GM23248 (cell line): ENCODE data around the gene EGLN1. TPM values are rescaled to one million over a fixed set of nuclear protein-coding genes. Genes with fewer than 3 reads are reported as not detected.
A peak's percentile ranks its signal among the peaks of the same experiment; 100 is the strongest.

ENCODE experiments used
- DNase-seq: peaks from one replicate; pipeline ENCODE4 v3.0.0-alpha.2; 2015
- H2AFZ ChIP-seq: fragments of 200-600 bp; sonication (generic); 2 replicates; pipeline ENCODE4 v1.6.1; 2016; ENCODE audit warnings: antibody characterized with exemption
- H3F3A ChIP-seq: fragments of 200-600 bp; sonication (generic); 2 replicates; pipeline ENCODE4 v1.6.1; 2016; ENCODE audit warnings: mild to moderate bottlenecking, antibody characterized with exemption, mixed run types; ENCODE audit not compliant: insufficient read depth
- H3K27ac ChIP-seq: fragments of 200-600 bp; sonication (generic); 2 replicates; pipeline ENCODE4 v1.5.1; 2016; ENCODE audit warnings: mild to moderate bottlenecking
- H3K27me3 ChIP-seq: fragments of 200-600 bp; sonication (generic); replicated peaks from 2 replicates; pipeline ENCODE4 v1.6.1; 2016; ENCODE audit warnings: mild to moderate bottlenecking; ENCODE audit not compliant: insufficient read depth
- H3K36me3 ChIP-seq: fragments of 200-600 bp; sonication (generic); 2 replicates; pipeline ENCODE4 v1.6.1; 2016; ENCODE audit warnings: low read depth, mild to moderate bottlenecking
- H3K4me1 ChIP-seq: fragments of 200-600 bp; sonication (generic); 2 replicates; pipeline ENCODE4 v1.6.1; 2016; ENCODE audit warnings: mild to moderate bottlenecking; ENCODE audit not compliant: insufficient read depth
- H3K4me2 ChIP-seq: fragments of 200-600 bp; sonication (generic); one replicate; pipeline ENCODE4 v1.6.1; 2016; ENCODE audit warnings: mild to moderate bottlenecking; ENCODE audit not compliant: unreplicated experiment
- H3K4me3 ChIP-seq: fragments of 200-600 bp; sonication (generic); 2 replicates; pipeline ENCODE4 v1.5.1; 2016; ENCODE audit warnings: mild to moderate bottlenecking
- H3K79me2 ChIP-seq: fragments of 200-600 bp; sonication (generic); 2 replicates; pipeline ENCODE4 v1.6.1; 2016; ENCODE audit warnings: mild to moderate bottlenecking; ENCODE audit not compliant: insufficient read depth
- H3K9ac ChIP-seq: fragments of 200-600 bp; sonication (generic); 2 replicates; pipeline ENCODE4 v1.6.1; 2016; ENCODE audit warnings: mild to moderate bottlenecking
- H3K9me2 ChIP-seq: fragments of 200-600 bp; sonication (generic); 2 replicates; pipeline ENCODE4 v1.6.1; 2016; ENCODE audit warnings: mixed run types, mild to moderate bottlenecking, moderate library complexity; ENCODE audit not compliant: insufficient read depth
- H3K9me3 ChIP-seq: fragments of 200-600 bp; sonication (generic); one replicate; pipeline ENCODE4 v1.6.1; 2017; ENCODE audit warnings: low read depth
- H4K20me1 ChIP-seq: fragments of 200-600 bp; sonication (generic); 2 replicates; pipeline ENCODE4 v1.6.0; 2016; ENCODE audit not compliant: insufficient read depth
- EZH2 ChIP-seq: fragments of 200-600 bp; sonication (generic); IDR thresholded peaks from 2 replicates; pipeline ENCODE4 v1.6.1; 2018; ENCODE audit warnings: antibody characterized with exemption, mild to moderate bottlenecking; ENCODE audit not compliant: insufficient read depth, poor library complexity, severe bottlenecking
- EZH2phosphoT487 ChIP-seq: fragments of 200-600 bp; sonication (generic); IDR thresholded peaks from 2 replicates; pipeline ENCODE4 v1.6.1; 2018; ENCODE audit warnings: antibody characterized with exemption, moderate library complexity, mild to moderate bottlenecking, low read depth; ENCODE audit not compliant: insufficient read depth
- WGBS, 2 experiments: methylation state at CpG; one replicate each; pipeline ENCODE4 v1.1.6; 2015 to 2017; ENCODE audit warnings: low lambda C conversion rate in 2 of 2, low coverage in 1 of 2; ENCODE audit errors: missing lambda C conversion rate in 2 of 2; 5-methylcytosine and 5-hydroxymethylcytosine counted together
- in situ Hi-C: fragments of 300-500 bp; cut with MboI; formaldehyde crosslinking; loops from 2 replicates; pipeline ENCODE4 v1.15.0; 2020
- polyA plus RNA-seq: library from polyadenylated mRNA; unstranded; fragments of >200 nt; fragmentation: Nextera tagmentation; extraction: Ambion mirVana; gene quantifications from 2 replicates; pipeline ENCODE4 v1.2.1, GENCODE V29; 2016
- total RNA-seq: library from RNA; depleted of rRNA; stranded (reverse); fragments of >200 nt; shearing (Covaris generic); gene quantifications from 2 replicates; pipeline ENCODE4 v1.2.3, GENCODE V29; 2014

EGLN1 gene
- total and polyA plus RNA-seq, 2 experiments from 2014 or later: 17.6 to 51.8 TPM

DNA sequence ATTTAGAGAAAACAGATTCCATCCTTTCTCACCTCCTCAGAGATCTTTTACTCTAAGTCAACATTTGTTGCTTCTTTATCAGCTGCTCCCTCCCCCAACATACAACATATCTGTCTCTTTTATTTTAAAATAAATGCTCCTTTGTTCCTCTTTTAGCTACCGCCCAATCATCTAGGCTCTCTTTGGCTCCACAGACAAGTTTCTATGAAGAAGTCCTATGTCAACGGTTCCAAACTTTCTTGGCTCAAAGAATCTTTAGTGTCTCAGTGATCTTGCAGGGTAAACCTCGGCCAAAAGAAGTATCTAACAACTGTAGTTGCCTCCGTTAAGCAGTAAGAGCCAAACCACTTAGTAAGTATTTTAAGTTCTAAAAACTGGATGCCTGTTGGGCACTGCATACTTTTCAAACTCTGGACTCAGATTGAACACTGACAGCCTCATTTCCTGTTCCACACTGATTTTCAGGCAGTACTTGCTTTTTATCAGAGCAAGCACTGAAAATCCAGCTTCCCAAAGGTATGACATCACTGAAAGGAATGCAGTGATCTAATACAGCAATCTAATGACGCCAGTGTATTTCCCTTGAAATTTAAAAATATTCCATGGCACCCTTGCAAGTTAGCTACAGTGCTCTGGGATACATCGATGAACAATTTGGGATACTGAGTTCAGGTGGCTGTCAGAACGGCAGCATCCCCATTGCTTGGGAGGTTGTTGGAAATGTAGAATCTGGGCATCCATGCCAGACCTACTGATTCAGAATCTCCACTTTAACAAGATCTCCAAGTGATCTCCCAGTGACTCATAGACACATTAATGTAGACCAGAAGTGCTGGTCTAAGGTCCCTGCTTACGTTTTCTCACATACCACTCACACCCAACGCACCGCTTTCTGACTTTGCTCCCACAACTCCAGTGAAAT, 26.8 kb downstream of the EGLN1 start:
- Histone ChIP-seq H3K27ac (peak overlapping the region; percentile 94), H2AFZ (peak overlapping the region; percentile 8), H3K9me2 (peaks cover 7% of the 10 kb centered on the region; the same call in 1 of the 2 replicates), H3K4me3 (peak overlapping the region; percentile 65), H3K4me2 (peak overlapping the region; percentile 76), H3K9me3 (no peaks in the 10 kb centered on the region), H3K79me2 (peaks cover 86% of the 10 kb centered on the region), H3F3A (peaks cover 58% of the 10 kb centered on the region), H3K36me3 (no peaks in the 10 kb centered on the region), H3K27me3 (no peaks in the 10 kb centered on the region), H3K4me1 (peaks cover 45% of the 10 kb centered on the region), H3K9ac (peak overlapping the region; percentile 74), H4K20me1 (no peaks in the 10 kb centered on the region; the same call in 1 of the 2 replicates)
- TF ChIP-seq EZH2 (no peak), EZH2phosphoT487 (no peak)
- 2 to 3% methylated on average over 10 of the region's 10 CpGs for WGBS, 2 experiments
- peak; percentile 98 for DNase-seq
- in situ Hi-C loops: no loop called here

DNA sequence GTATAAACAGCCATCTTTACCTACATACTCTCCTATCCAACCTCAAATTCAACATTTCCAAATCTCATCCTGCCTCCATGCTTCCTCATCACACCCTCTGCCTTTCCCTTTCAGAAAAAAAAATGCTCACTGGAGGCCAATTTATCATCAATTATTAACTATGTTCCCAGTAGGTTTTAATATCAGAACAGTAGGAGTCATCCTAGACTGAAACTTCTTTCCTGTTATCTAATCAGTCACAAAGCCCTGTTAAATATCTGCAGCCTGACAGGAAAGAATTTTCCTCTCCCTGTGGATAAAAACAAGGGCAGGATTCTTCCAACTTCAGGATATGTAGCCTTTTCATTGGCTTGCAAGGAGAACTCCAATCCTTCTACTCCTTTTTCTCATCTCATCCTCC, 28.4 kb downstream of the EGLN1 start:
- in situ Hi-C loops: no loop called here
- Histone ChIP-seq H3K4me1 (peaks cover 62% of the 10 kb centered on the region), H3K27me3 (no peaks in the 10 kb centered on the region), H3F3A (peaks cover 65% of the 10 kb centered on the region), H3K4me2 (no peak overlapping the region), H3K9ac (no peak overlapping the region), H3K9me2 (peaks cover 7% of the 10 kb centered on the region; the same call in 1 of the 2 replicates), H3K27ac (peak overlapping the region; percentile 31; the same call in 1 of the 2 replicates), H3K4me3 (no peak overlapping the region), H2AFZ (no peak overlapping the region), H3K36me3 (no peaks in the 10 kb centered on the region), H3K79me2 (peaks cover 86% of the 10 kb centered on the region), H3K9me3 (no peaks in the 10 kb centered on the region), H4K20me1 (no peaks in the 10 kb centered on the region; the same call in 1 of the 2 replicates)
- DNase-seq: no peak
- TF ChIP-seq EZH2 (no peak), EZH2phosphoT487 (no peak)

GRCh38 chr1:231392389-231393131, 29.5 kb downstream of the EGLN1 start:
- 47 to 71% methylated on average over 1 of the region's 1 CpG for whole genome bisulfite sequencing, 2 experiments
- peaks cover 86% of the 10 kb centered on the region for H3K79me2 ChIP-seq
- DNase-seq: no peak
- H3K9me3 ChIP-seq: no peaks in the 10 kb centered on the region
- in situ Hi-C loops: no loop called here
- H3K27ac ChIP-seq: no peak overlapping the region
- H3K9ac ChIP-seq: no peak overlapping the region
- H3K4me2 ChIP-seq: no peak overlapping the region
- no peak overlapping the region for H3K4me3 ChIP-seq
- H3K9me2 ChIP-seq: peaks cover 7% of the 10 kb centered on the region; the same call in 1 of the 2 replicates
- no peaks in the 10 kb centered on the region for H3K27me3 ChIP-seq
- TF ChIP-seq EZH2phosphoT487 (no peak), EZH2 (no peak)
- peaks cover 63% of the 10 kb centered on the region for H3K4me1 ChIP-seq
- peaks cover 3% of the 10 kb centered on the region; the same call in 1 of the 2 replicates for H4K20me1 ChIP-seq
- no peaks in the 10 kb centered on the region for H3K36me3 ChIP-seq
- H2AFZ ChIP-seq: no peak overlapping the region
- H3F3A ChIP-seq: peaks cover 60% of the 10 kb centered on the region

DNA sequence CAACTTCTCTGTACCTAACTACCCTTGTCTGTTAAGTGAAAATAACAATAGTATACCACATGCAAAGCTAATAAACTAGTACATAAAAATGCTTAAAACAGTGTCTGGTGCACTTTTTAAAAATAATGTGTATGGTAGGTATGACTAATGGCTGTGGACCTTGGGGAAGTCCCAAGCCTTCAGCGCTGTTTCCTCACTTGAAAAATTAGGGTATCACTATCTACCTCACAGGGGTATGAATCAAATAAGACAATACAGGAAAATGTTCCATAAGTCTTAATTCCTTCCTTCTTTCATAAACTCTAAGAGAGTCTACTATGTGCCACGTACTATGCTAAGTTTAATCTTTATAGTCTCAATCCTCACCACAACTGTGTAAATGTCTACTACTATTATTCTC, 32.0 kb downstream of the EGLN1 start:
- Histone ChIP-seq H3K9ac (no peak overlapping the region), H3K4me3 (no peak overlapping the region), H3K9me3 (no peaks in the 10 kb centered on the region), H3K36me3 (no peaks in the 10 kb centered on the region), H3K27me3 (no peaks in the 10 kb centered on the region), H3F3A (peaks cover 36% of the 10 kb centered on the region), H2AFZ (no peak overlapping the region), H3K4me2 (peak overlapping the region; percentile 16), H3K27ac (peak overlapping the region; percentile 26; the same call in 1 of the 2 replicates), H4K20me1 (peaks cover 9% of the 10 kb centered on the region; the same call in 1 of the 2 replicates), H3K79me2 (peaks cover 95% of the 10 kb centered on the region), H3K4me1 (peaks cover 45% of the 10 kb centered on the region), H3K9me2 (no peaks in the 10 kb centered on the region)
- in situ Hi-C loops: no loop called here
- DNase-seq: peak; percentile 57
- WGBS, 2 experiments: 33 to 39% methylated on average over 2 of the region's 2 CpGs
- TF ChIP-seq EZH2 (no peak), EZH2phosphoT487 (no peak)
